GM12878 (cell line): Measurements from ENCODE around the gene GORASP1.
A peak's percentile ranks its signal among the peaks of the same experiment; 100 is the strongest.

ENCODE experiments used
- EP300 ChIP-seq, 2 experiments: fragments of 150-350 bp in 1 of 2; IDR thresholded peaks; 2 replicates each; pipeline ENCODE4 v1.6.1; 2011 to 2012; ENCODE audit warnings: low read depth in 2 of 2, low read length in 2 of 2, borderline replicate concordance in 1 of 2, improper control_type of control experiment in 1 of 2, inconsistent platforms in 1 of 2; ENCODE audit not compliant: control insufficient read depth in 1 of 2
- FOS ChIP-seq: IDR thresholded peaks from 3 replicates; pipeline ENCODE4 v1.6.1; 2011; ENCODE audit warnings: borderline replicate concordance; ENCODE audit not compliant: insufficient read length; ENCODE audit errors: extremely low read depth
- KDM1A ChIP-seq: fragments of 200-600 bp; sonication (generic); IDR thresholded peaks from 2 replicates; pipeline ENCODE4 v1.6.1; 2016; ENCODE audit warnings: borderline replicate concordance
- MAX ChIP-seq: IDR thresholded peaks from 2 replicates; pipeline ENCODE4 v1.6.1; 2012; ENCODE audit warnings: low read depth, low read length, improper control_type of control experiment
- SMC3 ChIP-seq: IDR thresholded peaks from 2 replicates; pipeline ENCODE4 v1.6.1; 2011; ENCODE audit warnings: low read length, improper control_type of control experiment, borderline replicate concordance
- SP1 ChIP-seq: IDR thresholded peaks from one replicate; pipeline ENCODE4 v1.6.1; 2011; ENCODE audit warnings: low read depth, low read length
- SUZ12 ChIP-seq: fragments of 200-600 bp; sonication (generic); IDR thresholded peaks from one replicate; pipeline ENCODE4 v1.6.1; 2018; ENCODE audit warnings: antibody characterized with exemption, mild to moderate bottlenecking; ENCODE audit not compliant: unreplicated experiment
- ZBTB40 ChIP-seq: fragments of 450-650 bp; IDR thresholded peaks from 2 replicates; pipeline ENCODE4 v1.6.1; 2016; ENCODE audit warnings: mild to moderate bottlenecking, moderate library complexity, borderline replicate concordance
- TF ChIP-seq, protein P1 (sequence below), 3 experiments: IDR thresholded peaks in 2 of 3; conservative IDR thresholded peaks in 1 of 3; 2 replicates each; pipeline ENCODE4 v1.5.1; 2011; ENCODE audit warnings: low read depth in 3 of 3, low read length in 3 of 3, mild to moderate bottlenecking in 3 of 3, control low read depth in 2 of 3, moderate library complexity in 2 of 3, inconsistent platforms in 1 of 3, mixed read lengths in 1 of 3; ENCODE audit not compliant: control insufficient read depth in 2 of 3, insufficient read depth in 1 of 3; ENCODE audit errors: extremely low read depth in 1 of 3
- TF ChIP-seq, protein P2 (sequence below): IDR thresholded peaks from 2 replicates; pipeline ENCODE4 v1.6.1; 2012; ENCODE audit warnings: low read depth, low read length, improper control_type of control experiment

DNA sequence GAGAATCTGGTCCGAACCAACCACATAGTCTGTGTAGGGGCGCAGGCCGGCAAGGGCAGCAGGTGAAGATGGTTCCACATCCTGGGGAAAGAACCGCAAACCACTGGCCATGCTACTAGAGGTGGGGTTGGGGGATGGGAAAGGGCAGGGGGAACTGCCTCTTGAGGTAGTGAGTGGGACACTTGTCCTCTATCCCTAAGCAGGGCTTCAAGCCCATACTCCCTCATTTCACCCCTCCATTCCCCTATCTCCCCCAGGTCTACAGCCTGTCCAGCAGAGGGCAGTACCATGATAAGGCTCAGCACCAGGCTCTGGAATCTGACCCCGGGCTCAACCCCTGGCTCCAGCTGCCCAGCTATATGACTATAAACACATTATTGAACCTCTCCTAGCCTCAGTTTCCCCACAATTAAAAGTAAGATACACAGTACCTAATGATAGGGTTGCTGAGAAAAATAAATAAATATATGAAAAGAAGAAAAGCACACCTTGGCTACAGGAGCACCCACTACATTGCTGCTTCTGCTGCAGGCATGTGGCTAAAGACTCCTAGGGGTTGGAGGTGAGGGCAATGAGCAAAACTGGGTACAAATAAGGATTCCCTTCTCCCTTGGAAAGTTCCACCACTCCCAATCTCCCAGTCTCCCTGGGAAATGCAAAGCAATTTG is 6.3 kb downstream of the GORASP1 start:
- TF ChIP-seq SUZ12: no peak
- TF ChIP-seq SMC3: peak; percentile 75
- TF ChIP-seq, protein P1, sequence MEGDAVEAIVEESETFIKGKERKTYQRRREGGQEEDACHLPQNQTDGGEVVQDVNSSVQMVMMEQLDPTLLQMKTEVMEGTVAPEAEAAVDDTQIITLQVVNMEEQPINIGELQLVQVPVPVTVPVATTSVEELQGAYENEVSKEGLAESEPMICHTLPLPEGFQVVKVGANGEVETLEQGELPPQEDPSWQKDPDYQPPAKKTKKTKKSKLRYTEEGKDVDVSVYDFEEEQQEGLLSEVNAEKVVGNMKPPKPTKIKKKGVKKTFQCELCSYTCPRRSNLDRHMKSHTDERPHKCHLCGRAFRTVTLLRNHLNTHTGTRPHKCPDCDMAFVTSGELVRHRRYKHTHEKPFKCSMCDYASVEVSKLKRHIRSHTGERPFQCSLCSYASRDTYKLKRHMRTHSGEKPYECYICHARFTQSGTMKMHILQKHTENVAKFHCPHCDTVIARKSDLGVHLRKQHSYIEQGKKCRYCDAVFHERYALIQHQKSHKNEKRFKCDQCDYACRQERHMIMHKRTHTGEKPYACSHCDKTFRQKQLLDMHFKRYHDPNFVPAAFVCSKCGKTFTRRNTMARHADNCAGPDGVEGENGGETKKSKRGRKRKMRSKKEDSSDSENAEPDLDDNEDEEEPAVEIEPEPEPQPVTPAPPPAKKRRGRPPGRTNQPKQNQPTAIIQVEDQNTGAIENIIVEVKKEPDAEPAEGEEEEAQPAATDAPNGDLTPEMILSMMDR (IDR thresholded peaks at IDR 0.05 in 2 of 3, conservative IDR thresholded peaks at IDR 0.05 in 1 of 3; ENCODE audit: control insufficient read depth in 2 of 3, extremely low read depth in 1 of 3, insufficient read depth in 1 of 3, low read depth in 3 of 3, low read length in 3 of 3): peak; percentile 72 to 84 (median 83)
- no peak for TF ChIP-seq FOS
- no peak for TF ChIP-seq SP1
- no peak for TF ChIP-seq KDM1A
- no peak for TF ChIP-seq MAX
- no peak for TF ChIP-seq ZBTB40
- TF ChIP-seq EP300 (IDR thresholded peaks at IDR 0.05; ENCODE audit: borderline replicate concordance in 1 of 2, control insufficient read depth in 1 of 2, low read depth in 2 of 2, low read length in 2 of 2): no peak
- TF ChIP-seq, protein P2, sequence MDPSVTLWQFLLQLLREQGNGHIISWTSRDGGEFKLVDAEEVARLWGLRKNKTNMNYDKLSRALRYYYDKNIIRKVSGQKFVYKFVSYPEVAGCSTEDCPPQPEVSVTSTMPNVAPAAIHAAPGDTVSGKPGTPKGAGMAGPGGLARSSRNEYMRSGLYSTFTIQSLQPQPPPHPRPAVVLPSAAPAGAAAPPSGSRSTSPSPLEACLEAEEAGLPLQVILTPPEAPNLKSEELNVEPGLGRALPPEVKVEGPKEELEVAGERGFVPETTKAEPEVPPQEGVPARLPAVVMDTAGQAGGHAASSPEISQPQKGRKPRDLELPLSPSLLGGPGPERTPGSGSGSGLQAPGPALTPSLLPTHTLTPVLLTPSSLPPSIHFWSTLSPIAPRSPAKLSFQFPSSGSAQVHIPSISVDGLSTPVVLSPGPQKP: no peak
